H1 (cell line): ENCODE results near the gene POLR2L. TPM values are rescaled to one million over a fixed set of nuclear protein-coding genes. Genes with fewer than 3 reads are reported as not detected.

ENCODE experiments used
- ASH2L ChIP-seq: fragments of 200-600, 300-600 bp; sonication (generic); IDR thresholded peaks from one replicate; pipeline ENCODE4 v1.7.1; 2017; ENCODE audit warnings: low read length
- BRCA1 ChIP-seq: IDR thresholded peaks from 2 replicates; pipeline ENCODE4 v1.6.1; 2012; ENCODE audit warnings: low read depth, low read length, improper control_type of control experiment
- CTBP2 ChIP-seq: IDR thresholded peaks from 2 replicates; pipeline ENCODE4 v1.7.0; 2011; ENCODE audit warnings: borderline replicate concordance, mild to moderate bottlenecking, moderate library complexity, mixed read lengths, low read length; ENCODE audit not compliant: insufficient read depth, insufficient read length
- PHF8 ChIP-seq: fragments of 200-600 bp; sonication (generic); conservative IDR thresholded peaks from 2 replicates; pipeline ENCODE4 v1.7.1; 2012; ENCODE audit warnings: low read depth, mild to moderate bottlenecking, inconsistent platforms, low read length, moderate library complexity
- RBBP5 ChIP-seq: IDR thresholded peaks from 2 replicates; pipeline ENCODE4 v1.7.1; 2012; ENCODE audit warnings: low read depth, mild to moderate bottlenecking, inconsistent platforms, low read length, moderate library complexity, borderline replicate concordance
- RNF2 ChIP-seq: fragments of 200-900, 300-1000 bp; sonication (generic); IDR thresholded peaks from 2 replicates; pipeline ENCODE4 v1.7.1; 2016; ENCODE audit warnings: borderline replicate concordance, low read depth, mild to moderate bottlenecking, antibody characterized with exemption, low read length; ENCODE audit not compliant: poor library complexity, severe bottlenecking; ENCODE audit errors: missing control alignments
- polyA plus RNA-seq, 7 experiments: library from polyadenylated mRNA; depleted of rRNA in 3 of 7; stranded (reverse) in 5 of 7; unstranded in 2 of 7; fragments of >200 nt in 5 of 7; fragments of 200-250 nt in 2 of 7; gene quantifications; 1 replicate in 5 of 7; 2 replicates in 1 of 7; 4 replicates in 1 of 7; pipeline versions ENCODE4 v1.2.1 to v1.2.3, GENCODE V29; 2011 to 2013; ENCODE audit warnings: missing spikeins in 2 of 7, mixed read lengths in 2 of 7
- total RNA-seq: library from RNA; stranded (reverse); fragmentation: NEBNext Ultra II Directional; extraction: Animal tissue kit (Norgen Biotek cat#: 25700); gene quantifications from 2 replicates; pipeline ENCODE4 v1.2.1, GENCODE V29; 2021

POLR2L gene
- total and polyA plus RNA-seq, 2 of the 8 experiments (the other 6 are each of a cell fraction or from before 2014, with no cell fraction given) = 140 to 151 TPM

DNA sequence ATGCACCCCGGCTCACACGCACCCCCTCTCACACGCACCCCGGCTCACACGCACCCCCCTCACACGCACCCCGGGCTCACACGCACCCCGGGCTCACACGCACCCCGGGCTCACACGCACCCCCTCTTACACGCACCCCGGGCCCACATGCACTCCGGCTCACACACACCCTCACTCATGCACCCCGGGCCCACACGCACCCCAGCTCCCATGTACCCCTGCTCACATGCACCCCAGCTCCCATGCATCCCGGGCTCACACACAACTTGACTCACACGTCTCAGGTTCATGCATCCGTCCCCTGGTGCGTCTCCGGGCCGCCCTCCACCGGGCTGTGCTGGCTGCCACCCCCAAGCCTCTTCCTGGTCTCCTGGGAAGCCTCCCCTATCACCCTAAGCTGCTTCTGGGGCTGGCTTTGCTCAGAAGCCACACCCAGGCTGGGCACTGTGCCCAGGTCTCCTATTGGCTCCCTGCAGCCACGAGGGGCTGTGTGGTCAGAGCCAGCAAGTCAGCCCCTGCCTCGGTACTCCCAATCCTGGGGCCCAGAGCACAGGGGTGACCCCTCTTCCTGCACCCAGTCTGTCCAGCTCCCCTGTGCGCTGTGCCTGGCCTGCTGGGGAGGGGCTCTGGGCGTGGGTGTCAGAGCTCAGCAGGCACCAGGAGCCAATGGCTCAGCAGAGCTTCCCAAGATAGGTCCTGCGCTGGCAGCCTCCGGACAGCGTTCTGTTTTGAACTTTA, 17.2 kb upstream of the POLR2L start (continued):
- no peak for TF ChIP-seq BRCA1
- no peak for TF ChIP-seq RNF2
- no peak for TF ChIP-seq CTBP2
- no peak for TF ChIP-seq PHF8
- TF ChIP-seq RBBP5 = no peak
- no peak for TF ChIP-seq ASH2L
